OCI-M2 (cell line): Measurements from ENCODE around the gene XPA.

ENCODE experiments used
- DNase-seq: peaks from one replicate; lab custom pipeline; 2025; ENCODE audit not compliant: unreplicated experiment; lab: John Stamatoyannopoulos, UW

Gene XPA

GRCh38 chr9:97659771-97660170 lies 37.4 kb downstream of the XPA start:
- DNase-seq = no peak

- DNase-seq = no peak
Measured at GRCh38 chr9:97658707-97659106, 38.4 kb downstream of the XPA start.

GRCh38 chr9:97651646-97652045 lies 45.5 kb downstream of the XPA start:
- no peak for DNase-seq

- no peak for DNase-seq
Measured at GRCh38 chr9:97647996-97648395, 49.1 kb downstream of the XPA start.

- DNase-seq = no peak
Measured at GRCh38 chr9:97645720-97646119, 51.4 kb downstream of the XPA start.

- no peak for DNase-seq
Measured at GRCh38 chr9:97640325-97640724, 56.8 kb downstream of the XPA start.

DNA sequence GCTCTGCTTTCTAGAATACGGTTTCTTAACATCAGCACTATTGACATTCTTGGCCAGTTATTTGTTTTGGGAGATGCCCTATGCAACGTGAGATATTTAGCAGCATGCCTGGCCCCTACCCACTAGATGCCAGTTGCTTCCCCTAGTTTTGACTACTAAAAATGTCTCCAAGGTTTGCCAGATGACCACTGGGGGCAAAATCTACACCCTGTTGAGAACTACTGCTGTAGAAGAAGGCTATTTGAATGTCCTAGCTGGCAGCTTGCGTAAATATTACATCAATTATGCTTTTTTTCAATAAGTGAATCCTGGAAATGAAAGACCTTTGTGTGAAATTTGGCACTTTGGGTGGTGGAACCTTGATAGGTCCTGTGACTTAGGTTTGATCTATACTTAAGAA lies 58.5 kb downstream of the XPA start:
- DNase-seq = no peak

DNA sequence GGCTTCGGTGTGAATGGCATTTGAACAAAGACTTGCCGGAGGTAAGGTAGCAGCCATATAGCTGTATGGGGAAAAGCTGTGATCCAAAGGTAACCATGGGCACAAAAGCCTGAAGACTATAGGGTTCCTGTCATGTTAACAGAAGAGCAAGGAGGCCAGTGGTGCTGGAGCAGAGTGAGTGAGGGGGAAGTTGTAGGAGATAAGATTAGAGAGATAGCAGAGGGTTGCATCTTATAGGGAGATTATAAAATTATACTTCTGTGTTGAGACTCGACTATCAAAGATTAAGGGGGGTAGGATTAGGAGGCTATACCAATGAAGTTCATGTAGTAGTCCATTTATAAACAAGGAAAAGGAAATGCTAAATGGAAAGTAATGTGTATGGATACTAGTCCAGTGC lies 60.2 kb downstream of the XPA start:
- no peak for DNase-seq

DNA sequence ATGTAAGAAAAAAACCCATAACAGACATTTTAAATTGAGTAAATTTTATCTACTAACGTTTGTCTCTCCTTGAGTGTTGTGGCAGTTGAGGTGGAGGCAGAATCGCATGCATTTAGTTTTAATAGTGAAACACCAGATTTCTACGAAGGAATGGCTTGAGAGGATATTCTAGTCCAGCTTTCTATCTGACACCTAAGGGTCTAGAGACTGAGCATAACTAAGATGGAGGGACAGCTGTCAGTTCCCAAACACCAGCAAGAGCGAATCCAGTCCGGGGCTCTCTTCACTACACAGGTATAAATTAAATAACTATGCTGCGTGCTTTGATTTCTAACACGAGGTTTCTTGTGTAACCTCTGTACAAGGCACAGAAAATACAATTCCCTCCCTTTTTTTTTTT lies 62.1 kb downstream of the XPA start:
- DNase-seq = no peak

DNA sequence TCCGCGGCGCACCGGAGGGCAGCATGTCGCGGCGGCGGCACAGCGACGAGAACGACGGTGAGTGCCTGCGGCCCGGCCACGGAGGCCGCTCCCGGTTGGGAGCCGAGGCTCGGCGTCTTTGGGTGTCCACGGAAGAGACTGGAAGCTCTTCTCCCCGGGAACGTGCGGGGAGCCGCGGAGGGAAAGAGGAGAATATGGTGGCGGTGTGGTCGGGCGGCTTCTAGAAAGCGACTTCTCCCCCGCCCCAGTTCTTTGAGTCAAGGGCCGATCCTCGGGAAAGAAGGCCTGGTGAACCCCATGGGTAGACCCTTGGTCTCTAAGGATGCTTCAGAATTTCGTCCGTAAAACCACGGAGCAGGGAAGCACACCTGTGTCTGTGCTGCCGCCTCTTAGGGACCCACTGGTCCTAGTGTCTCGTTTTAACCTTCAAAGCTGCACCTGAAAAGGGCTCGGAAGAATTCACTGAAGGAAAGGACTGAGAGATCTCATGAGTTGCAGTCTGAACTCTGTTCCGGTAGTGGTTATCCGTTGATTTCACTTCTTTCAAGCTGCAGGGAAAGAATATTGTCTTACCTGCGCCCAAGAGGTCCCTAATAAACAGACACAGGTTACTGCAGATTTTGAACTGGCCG lies 63.2 kb downstream of the XPA start:
- DNase-seq = no peak

DNA sequence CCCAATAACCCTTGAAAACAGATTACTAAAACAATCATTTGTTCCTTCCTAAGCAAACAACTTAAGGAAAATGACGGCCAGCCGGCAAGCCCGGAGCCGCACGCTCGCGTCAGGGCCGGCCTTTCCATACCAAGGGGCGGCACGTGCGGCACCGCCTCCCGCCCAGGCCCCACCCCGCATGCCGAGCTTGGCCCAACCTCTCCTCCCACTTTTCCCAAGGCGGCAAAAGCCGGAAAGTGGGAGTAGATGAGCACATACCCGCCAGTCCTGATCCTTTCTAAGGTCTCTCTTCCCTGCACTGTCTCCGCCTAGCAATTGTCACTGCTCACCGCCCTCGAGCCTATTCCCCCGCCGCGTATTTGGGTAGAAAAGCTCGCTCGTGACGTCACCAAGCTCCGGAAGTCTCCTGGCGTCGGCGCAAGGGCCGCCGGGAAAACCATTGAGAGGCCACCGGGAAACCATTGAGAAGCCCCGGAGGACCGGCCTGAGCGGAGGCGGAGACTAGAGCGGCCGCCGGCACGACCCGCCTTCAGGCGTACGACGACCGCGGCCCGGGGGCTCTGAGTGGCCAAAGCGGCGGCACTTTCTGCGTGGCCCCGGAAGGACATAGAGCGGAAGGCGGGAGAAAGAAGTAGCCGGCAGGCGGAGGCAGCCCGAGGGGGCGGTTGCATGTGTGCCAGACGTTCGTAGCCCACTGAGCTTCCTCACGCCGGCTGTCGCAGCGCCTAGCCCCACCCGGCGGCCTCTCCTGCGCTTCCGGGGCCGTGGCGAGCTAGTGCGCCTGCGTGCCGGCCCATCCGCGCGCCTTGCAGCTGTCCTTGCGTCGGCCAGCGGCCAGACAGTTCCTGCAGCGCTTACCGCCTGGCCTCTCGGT lies 63.9 kb downstream of the XPA start, which contains the start of the genes NCBP1 and TSTD2:
NCBP1 (plus strand) TSS at position 837 of the 874 bp plus-strand sequence. CDS start 61 bp downstream, outside the sequence.
TSTD2 (minus strand) TSS at position 384 of the 874 bp plus-strand sequence. CDS start 5,806 bp downstream, outside the sequence.
- peak; percentile 63 for DNase-seq

- DNase-seq = no peak
Measured at GRCh38 chr9:97632248-97632984, 64.7 kb downstream of the XPA start.

DNA sequence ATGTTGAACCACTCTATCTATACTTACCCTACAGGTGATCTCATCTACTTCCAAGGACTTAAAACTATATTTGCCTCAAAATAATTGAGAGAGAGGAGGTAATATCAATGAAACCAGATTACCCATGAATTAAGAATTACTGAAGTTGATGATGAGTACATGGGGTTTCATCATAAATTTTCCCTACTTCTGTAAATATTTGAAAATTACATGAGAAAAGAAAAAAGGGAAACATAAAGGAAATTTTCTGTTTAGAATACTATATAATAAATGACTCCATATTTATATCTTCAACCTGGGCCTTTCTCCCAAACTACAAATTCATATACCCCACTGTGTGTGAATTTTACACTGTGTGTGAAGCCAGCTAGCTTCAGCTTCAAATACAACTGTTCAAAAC lies 66.5 kb downstream of the XPA start:
- no peak for DNase-seq

GRCh38 chr9:97629156-97629555 lies 68.0 kb downstream of the XPA start:
- no peak for DNase-seq

DNA sequence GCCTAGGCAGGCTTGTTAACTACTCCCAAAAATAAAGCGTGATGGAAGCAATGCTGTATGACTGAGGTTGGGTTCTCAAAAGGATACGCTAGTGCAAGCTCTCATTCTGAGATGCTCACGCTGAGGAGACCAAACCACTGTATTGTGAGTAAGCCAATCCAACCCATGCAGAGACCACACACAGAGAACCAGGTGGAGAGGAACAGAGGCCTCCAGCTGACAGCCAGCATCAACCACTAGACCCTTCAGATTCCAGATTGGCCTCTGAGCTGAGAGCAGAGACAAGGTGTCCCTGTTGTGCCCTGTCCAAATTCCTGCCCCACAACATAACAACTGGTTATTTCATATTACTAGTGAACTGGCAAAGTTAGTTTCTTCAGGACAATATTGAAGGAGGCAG lies 68.5 kb downstream of the XPA start:
- no peak for DNase-seq

DNA sequence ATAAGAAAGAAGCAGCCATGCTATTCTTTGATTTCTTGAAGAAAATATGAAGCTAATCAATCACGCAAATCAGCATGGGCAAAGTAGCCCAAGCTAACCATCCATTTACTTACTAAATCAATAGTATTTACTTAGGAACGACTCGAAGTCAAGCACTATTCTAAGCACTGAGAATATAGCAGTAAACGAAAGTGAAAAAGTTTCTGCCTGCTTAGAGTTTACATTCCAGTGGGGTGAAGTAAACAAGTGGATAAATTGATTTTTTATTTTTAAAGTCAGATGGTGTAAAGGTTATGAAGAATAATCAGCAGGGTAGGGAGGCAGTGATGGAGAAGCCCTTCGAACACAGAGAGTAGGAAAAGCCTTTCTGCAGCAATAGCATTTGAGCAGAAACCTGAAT lies 69.5 kb downstream of the XPA start:
- no peak for DNase-seq

- DNase-seq = no peak
Measured at GRCh38 chr9:97625620-97626019, 71.5 kb downstream of the XPA start.
